Transverse colon (tissue), 4 donors: Measurements from ENCODE around the gene MID1. TPM values are rescaled to one million over a fixed set of nuclear protein-coding genes. Genes with fewer than 3 reads are reported as not detected.

Experiments used
- DNase-seq: peaks from one replicate; pipeline ENCODE4 v3.0.0-alpha.2; 2019
- H3K27ac ChIP-seq, 4 donors: fragments of 200-600 bp; sonication (generic); 2 replicates each; pipeline ENCODE4 v1.5.1; 2016 to 2018; ENCODE audit warnings: inconsistent platforms in 4 of 4
- H3K27me3 ChIP-seq: fragments of 200-600 bp; sonication (generic); 2 replicates; pipeline ENCODE4 v1.5.1; 2017; ENCODE audit warnings: inconsistent platforms
- H3K36me3 ChIP-seq, 4 donors: fragments of 200-600 bp; sonication (generic); 2 replicates each; pipeline ENCODE4 v1.5.1; 2017 to 2019; ENCODE audit warnings: inconsistent platforms in 4 of 4
- H3K4me1 ChIP-seq, 4 donors: fragments of 200-600 bp; sonication (generic); 2 replicates each; pipeline ENCODE4 v1.5.1; 2017 to 2020; ENCODE audit warnings: inconsistent platforms in 4 of 4
- H3K4me3 ChIP-seq, 4 donors: fragments of 200-600 bp; sonication (generic); 1 replicate in 1 of 4; 2 replicates in 3 of 4; pipeline versions ENCODE4 v1.5.1 to v1.6.1; 2017 to 2019; ENCODE audit warnings: inconsistent platforms in 4 of 4
- H3K9me3 ChIP-seq, 2 donors: fragments of 200-600 bp; sonication (generic); 2 replicates each; pipeline ENCODE4 v1.5.1; 2017 to 2019; ENCODE audit warnings: inconsistent platforms in 2 of 2
- EP300 ChIP-seq: sonication (generic); formaldehyde crosslinking; IDR thresholded peaks from one replicate; pipeline ENCODE4 v1.6.1; 2017; ENCODE audit warnings: antibody characterized with exemption, low read depth
- POLR2A ChIP-seq: fragments of 450-650 bp; IDR thresholded peaks from one replicate; pipeline ENCODE4 v1.6.1; 2016; ENCODE audit warnings: antibody characterized with exemption, mild to moderate bottlenecking, moderate library complexity
- POLR2AphosphoS5 ChIP-seq, 3 donors: sonication (generic); formaldehyde crosslinking; IDR thresholded peaks; one replicate each; pipeline ENCODE4 v1.6.1; 2016; ENCODE audit warnings: antibody characterized with exemption in 3 of 3
- WGBS, 2 donors: methylation state at CpG; one replicate each; pipeline ENCODE4 v1.1.5; 2018; ENCODE audit warnings: low coverage in 1 of 2; 5-methylcytosine and 5-hydroxymethylcytosine counted together
- in situ Hi-C, 4 donors: fragments of 200-750 bp; cut with MboI; loops; one replicate each; pipeline versions ENCODE4 v1.15.0 to v1.15.1; 2017; ENCODE audit warnings: low sequenced_read_pairs in 3 of 4, low pct_ligation_motif_present in 1 of 4, low pct_unique_long_range_greater_than_20kb in 1 of 4
- intact Hi-C: fragments of 100-400 bp; cut with DNase I; formaldehyde crosslinking; loops from one replicate; pipeline ENCODE4 v1.15.1; 2023; ENCODE audit warnings: low total_unique reads
- total RNA-seq, 4 donors: library from RNA; depleted of rRNA; stranded (reverse); fragments of >200 nt; gene quantifications; one replicate each; pipeline ENCODE4 v1.1.0, GENCODE V29; 2016
- TF ChIP-seq, protein P1 (sequence below), 5 experiments: fragments of 200-600 bp in 3 of 5; fragments of 450-650 bp in 2 of 5; sonication (generic) in 3 of 5; IDR thresholded peaks; 1 replicate in 2 of 5; 2 replicates in 3 of 5; pipeline ENCODE4 v1.5.1; 2016 to 2017; ENCODE audit warnings: antibody characterized with exemption in 5 of 5, inconsistent platforms in 3 of 5, mild to moderate bottlenecking in 2 of 5, moderate library complexity in 1 of 5

MID1 gene, protein sequence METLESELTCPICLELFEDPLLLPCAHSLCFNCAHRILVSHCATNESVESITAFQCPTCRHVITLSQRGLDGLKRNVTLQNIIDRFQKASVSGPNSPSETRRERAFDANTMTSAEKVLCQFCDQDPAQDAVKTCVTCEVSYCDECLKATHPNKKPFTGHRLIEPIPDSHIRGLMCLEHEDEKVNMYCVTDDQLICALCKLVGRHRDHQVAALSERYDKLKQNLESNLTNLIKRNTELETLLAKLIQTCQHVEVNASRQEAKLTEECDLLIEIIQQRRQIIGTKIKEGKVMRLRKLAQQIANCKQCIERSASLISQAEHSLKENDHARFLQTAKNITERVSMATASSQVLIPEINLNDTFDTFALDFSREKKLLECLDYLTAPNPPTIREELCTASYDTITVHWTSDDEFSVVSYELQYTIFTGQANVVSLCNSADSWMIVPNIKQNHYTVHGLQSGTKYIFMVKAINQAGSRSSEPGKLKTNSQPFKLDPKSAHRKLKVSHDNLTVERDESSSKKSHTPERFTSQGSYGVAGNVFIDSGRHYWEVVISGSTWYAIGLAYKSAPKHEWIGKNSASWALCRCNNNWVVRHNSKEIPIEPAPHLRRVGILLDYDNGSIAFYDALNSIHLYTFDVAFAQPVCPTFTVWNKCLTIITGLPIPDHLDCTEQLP
- total RNA-seq, result 10 to 100 TPM; 27.0 to 85.2 (median 37.7) TPM

GRCh38 chrX:10620121-10620699, at the start of gene MID1:
Gene MID1, minus strand, starts transcription at chrX:10620585. Its CDS starts 53,038 bp downstream, at chrX:10567547.
- peaks cover 0 to 15% (median 10%) of the 10 kb centered on the region in 4 donors for H3K4me1 ChIP-seq
- peak; percentile 38 for TF ChIP-seq POLR2A
- TF ChIP-seq POLR2AphosphoS5 (IDR thresholded peaks at IDR 0.05), result peak; percentile 60 to 81 (median 64)
- TF ChIP-seq, protein P1, sequence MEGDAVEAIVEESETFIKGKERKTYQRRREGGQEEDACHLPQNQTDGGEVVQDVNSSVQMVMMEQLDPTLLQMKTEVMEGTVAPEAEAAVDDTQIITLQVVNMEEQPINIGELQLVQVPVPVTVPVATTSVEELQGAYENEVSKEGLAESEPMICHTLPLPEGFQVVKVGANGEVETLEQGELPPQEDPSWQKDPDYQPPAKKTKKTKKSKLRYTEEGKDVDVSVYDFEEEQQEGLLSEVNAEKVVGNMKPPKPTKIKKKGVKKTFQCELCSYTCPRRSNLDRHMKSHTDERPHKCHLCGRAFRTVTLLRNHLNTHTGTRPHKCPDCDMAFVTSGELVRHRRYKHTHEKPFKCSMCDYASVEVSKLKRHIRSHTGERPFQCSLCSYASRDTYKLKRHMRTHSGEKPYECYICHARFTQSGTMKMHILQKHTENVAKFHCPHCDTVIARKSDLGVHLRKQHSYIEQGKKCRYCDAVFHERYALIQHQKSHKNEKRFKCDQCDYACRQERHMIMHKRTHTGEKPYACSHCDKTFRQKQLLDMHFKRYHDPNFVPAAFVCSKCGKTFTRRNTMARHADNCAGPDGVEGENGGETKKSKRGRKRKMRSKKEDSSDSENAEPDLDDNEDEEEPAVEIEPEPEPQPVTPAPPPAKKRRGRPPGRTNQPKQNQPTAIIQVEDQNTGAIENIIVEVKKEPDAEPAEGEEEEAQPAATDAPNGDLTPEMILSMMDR (IDR thresholded peaks at IDR 0.05), result no peak
- TF ChIP-seq EP300, result no peak
- intact Hi-C loops, result no loop called here
- in situ Hi-C loops, result loop anchor here in 3 of 4 donors (25.0 kb wide), 1 partner anchor 433 kb away; no protein-coding TSS in a partner anchor
- WGBS, 2 donors, result 45% methylated on average over 46 of the region's 46 CpGs; no CpG with 5 or more reads in 1 of the 2 donors
- H3K4me3 ChIP-seq, result peak within 1 kb of the TSS; percentile 30 to 69 (median 49)
- no peaks in the 10 kb centered on the region for H3K9me3 ChIP-seq
- no peaks in the 10 kb centered on the region for H3K36me3 ChIP-seq
- DNase-seq, result peak; percentile 68
- no peaks in the 10 kb centered on the region for H3K27me3 ChIP-seq
- H3K27ac ChIP-seq, result peak within 1 kb of the TSS; percentile 79 to 85 (median 82)

GRCh38 chrX:10667143-10667542, 46.8 kb upstream of the MID1 start:
- Histone ChIP-seq H3K27me3 (no peaks in the 10 kb centered on the region), H3K9me3 (no peaks in the 10 kb centered on the region), H3K27ac (no peak overlapping the region), H3K4me1 (no peaks in the 10 kb centered on the region), H3K36me3 (no peaks in the 10 kb centered on the region), H3K4me3 (no peak overlapping the region)
- no peak for DNase-seq
- TF ChIP-seq POLR2A (no peak), EP300 (no peak), POLR2AphosphoS5 (IDR thresholded peaks at IDR 0.05) (no peak)
- TF ChIP-seq, protein P1 (IDR thresholded peaks at IDR 0.05), result no peak
- intact Hi-C loops (no loop called here), in situ Hi-C loops (no loop called here)
- WGBS, 2 donors, result 52% methylated on average over 1 of the region's 1 CpG; no CpG with 5 or more reads in 1 of the 2 donors

DNA sequence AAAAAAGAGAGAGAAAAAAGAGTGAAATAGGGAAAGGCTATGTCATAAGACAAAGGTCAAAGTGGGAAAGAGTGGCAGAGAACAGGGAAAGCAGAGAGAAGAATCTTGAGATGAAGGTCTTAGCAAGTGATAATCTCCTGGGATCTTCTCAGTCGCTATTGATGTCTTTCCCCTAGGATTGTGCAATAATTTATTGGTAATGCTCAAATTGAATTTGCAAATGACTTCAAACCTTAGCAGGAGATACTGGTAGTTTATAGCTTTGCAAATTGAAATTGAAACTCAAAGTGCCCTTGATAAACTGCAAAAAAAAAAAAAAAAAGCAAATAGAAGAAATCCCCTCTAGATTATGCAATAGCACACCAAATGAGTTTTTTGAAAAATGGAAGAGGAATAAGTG, 45.7 kb upstream of the MID1 start:
- TF ChIP-seq POLR2A, result no peak
- TF ChIP-seq, protein P1 (IDR thresholded peaks at IDR 0.05), result no peak
- no peak for TF ChIP-seq EP300
- no peak for TF ChIP-seq POLR2AphosphoS5 (IDR thresholded peaks at IDR 0.05)
- Histone ChIP-seq H3K4me1 (no peaks in the 10 kb centered on the region), H3K27me3 (no peaks in the 10 kb centered on the region), H3K27ac (no peak overlapping the region), H3K4me3 (no peak overlapping the region), H3K36me3 (no peaks in the 10 kb centered on the region), H3K9me3 (no peaks in the 10 kb centered on the region)
- WGBS, 2 donors, result 59 to 80% methylated on average over 1 of the region's 1 CpG
- no peak for DNase-seq
- in situ Hi-C loops, result no loop called here
- intact Hi-C loops, result no loop called here

DNA sequence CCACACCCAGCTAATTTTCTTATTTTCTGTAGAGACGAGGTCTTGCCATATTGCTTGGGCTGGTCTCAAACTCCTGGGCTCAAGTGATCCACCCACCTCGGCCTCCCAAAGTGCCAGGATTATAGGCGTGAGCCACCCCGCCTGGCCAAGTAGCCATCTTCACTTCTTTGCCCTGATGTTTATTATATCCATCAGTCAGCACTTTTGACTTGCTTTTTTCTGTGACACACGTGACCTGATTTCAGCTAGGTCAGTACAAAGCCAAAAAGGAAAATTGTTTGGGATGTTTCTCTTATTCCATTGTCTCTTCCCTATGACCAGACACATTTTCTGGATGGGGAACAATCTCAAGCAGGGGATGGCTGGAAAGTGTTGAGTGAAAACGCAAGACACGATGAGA, 45.3 kb upstream of the MID1 start:
- intact Hi-C loops, result no loop called here
- Histone ChIP-seq H3K4me1 (no peaks in the 10 kb centered on the region), H3K9me3 (no peaks in the 10 kb centered on the region), H3K27ac (no peak overlapping the region), H3K36me3 (no peaks in the 10 kb centered on the region), H3K4me3 (no peak overlapping the region), H3K27me3 (no peaks in the 10 kb centered on the region)
- in situ Hi-C loops, result no loop called here
- TF ChIP-seq EP300 (no peak), POLR2A (no peak), POLR2AphosphoS5 (IDR thresholded peaks at IDR 0.05) (no peak)
- TF ChIP-seq, protein P1 (IDR thresholded peaks at IDR 0.05), result no peak
- WGBS, 2 donors, result 76% methylated on average over 7 of the region's 7 CpGs; no CpG with 5 or more reads in 1 of the 2 donors
- DNase-seq, result no peak
